NCI-H345 treated with DMSO at 0.1 percent for 48 hours (cell line): ENCODE results near the gene PBX4.
A peak's percentile ranks its signal among the peaks of the same experiment; 100 is the strongest.

Source experiments
- DNase-seq: peaks from one replicate; lab custom pipeline; 2025; ENCODE audit not compliant: unreplicated experiment; lab: John Stamatoyannopoulos, UW

PBX4 gene

DNA sequence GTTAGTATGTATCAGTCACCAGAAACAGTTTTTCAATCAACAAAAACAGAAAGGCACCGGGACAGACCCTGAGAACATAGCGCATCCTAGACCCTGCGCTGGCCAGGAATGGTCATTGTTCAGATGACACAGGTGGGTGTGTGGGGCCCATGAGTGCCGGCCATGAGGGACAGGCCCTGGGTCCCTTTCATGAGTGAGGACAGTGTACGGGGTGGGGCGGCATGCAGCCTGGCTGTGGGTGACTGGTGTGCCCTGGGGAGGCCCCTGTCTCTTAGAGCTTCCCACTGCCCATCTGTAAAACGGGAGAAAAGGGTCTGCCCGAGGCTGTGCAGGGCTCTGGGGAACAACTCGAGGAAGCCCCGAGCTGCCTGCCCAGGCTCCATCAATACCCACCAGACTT is 25.8 kb downstream of the PBX4 start:
- DNase-seq, result no peak

- no peak for DNase-seq
Observed at GRCh38 chr19:19591133-19591825, 27.2 kb downstream of the PBX4 start.

DNA sequence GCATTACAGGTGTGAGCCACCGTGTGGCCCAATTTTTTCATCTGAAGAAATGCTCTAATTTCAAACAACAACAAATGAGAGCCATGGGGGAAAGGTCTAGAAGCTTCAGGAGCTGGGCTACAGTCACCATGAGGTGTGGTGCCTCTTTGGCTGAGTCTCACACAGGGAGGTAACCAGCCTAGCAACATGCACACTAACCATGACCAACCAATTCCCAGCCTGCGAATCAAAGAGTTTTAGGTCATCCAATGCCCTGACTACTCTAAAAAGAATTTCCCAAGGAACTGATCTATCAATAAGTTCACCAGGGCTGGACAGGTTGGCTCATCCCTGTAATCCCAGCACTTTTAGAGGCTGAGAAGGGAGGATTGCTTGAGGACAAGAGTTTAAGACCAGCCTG is 29.9 kb downstream of the PBX4 start:
- DNase-seq, result no peak

GRCh38 chr19:19587771-19588170 is 30.7 kb downstream of the PBX4 start:
- DNase-seq, result no peak

DNA sequence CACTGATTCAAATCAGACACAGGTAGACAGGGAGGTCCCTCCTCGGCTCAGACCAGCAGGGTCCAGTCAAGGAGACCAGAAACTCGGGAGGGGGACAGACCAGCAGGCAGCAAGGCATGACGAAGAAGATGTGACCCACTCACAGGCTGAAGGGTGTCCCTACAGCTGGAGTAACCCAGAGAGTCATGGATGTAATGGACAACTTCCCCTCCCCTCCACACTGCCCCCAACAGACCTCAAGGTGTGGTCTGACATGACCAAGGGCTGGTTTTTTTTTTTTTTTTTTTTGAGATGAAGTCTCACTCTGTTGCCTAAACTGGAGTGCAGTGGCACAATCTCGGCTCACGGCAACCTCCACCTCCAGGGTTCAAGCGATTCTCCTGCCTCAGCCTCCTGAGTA is 34.1 kb downstream of the PBX4 start:
- no peak for DNase-seq

DNA sequence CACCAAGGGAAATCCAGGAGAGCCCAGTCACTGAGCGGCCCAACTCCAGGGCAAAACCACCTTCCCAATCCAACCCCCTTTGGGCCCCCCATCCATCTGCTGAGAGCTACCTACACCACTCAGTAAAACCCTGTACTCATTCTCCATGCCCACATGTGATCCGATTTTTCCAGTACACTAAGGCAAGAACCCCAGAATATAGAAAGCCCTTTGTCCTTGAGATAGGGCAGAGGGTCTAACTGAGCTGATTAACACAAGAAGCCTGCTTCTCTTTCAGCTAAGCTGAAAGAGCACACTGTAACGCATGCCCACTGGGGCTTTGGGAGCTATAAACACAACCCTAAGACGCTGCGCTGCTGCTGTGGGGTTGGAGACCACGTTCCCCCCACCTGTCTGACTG is 36.0 kb downstream of the PBX4 start:
- DNase-seq, result no peak

DNA sequence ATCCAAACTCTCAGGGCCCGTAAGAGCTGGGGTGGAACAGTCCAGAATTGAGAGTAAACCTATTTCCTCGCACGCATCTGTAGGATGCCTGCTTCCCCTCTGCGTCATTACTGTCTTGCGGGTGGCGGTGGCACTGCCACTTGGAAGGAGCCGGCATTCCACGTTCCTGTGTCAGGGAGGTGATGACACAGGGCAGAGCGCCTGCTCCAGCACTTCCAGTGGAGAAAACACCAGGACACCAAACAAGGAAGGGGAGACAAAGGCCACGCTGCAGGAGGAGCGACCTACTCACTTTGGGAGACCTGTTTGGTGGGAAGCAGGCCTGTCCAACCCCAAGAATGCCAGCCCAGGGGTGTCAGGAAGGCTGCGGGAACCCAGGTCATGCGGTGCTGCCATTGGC is 37.1 kb downstream of the PBX4 start:
- no peak for DNase-seq

- DNase-seq, result no peak
Observed at GRCh38 chr19:19580418-19580817, 38.1 kb downstream of the PBX4 start.

GRCh38 chr19:19579533-19580361 is 38.7 kb downstream of the PBX4 start:
- no peak for DNase-seq

DNA sequence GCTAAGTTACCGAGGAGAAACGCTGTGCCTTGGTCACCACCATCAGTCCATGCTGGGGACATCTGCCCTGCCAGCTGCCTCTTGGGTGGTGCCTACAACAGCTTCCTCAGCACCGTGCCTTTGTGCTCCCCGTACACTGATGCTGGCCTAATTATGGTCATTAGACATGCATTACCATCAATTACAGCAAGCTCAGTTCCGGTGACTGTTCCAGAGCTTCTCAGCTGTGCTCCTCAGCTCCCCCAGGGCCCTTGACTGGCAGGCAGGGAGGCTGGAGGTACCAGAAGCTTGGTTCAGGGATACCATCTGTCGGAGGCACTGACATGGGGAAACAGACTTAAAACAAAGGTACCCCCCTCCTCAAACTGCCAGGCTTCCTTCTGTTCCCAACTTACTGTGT is 40.2 kb downstream of the PBX4 start:
- no peak for DNase-seq

DNA sequence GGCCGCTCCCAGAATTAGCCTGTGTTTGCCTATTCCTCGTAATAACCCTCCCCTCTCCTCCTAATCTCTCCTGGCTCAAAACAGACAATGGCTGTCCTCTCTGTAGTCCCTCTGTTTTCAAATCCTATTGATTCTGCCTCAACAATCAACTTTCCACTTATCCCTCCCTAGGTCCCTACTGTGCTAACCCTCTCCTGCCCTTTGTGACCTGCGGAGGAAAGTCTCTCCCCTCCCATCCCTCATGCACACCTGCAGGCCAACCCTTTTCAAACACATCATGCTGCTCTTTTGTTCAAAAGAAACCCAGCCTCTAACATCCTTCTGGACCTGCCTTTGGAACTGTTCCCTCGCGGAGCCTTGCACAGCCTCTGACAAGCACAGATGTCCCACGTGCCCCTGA is 43.1 kb downstream of the PBX4 start:
- DNase-seq, result peak; percentile 35

- no peak for DNase-seq
Observed at GRCh38 chr19:19571071-19571786, 47.3 kb downstream of the PBX4 start.

GRCh38 chr19:19570571-19570970 is 47.9 kb downstream of the PBX4 start:
- no peak for DNase-seq

GRCh38 chr19:19568802-19569756 is 49.4 kb downstream of the PBX4 start:
- no peak for DNase-seq

DNA sequence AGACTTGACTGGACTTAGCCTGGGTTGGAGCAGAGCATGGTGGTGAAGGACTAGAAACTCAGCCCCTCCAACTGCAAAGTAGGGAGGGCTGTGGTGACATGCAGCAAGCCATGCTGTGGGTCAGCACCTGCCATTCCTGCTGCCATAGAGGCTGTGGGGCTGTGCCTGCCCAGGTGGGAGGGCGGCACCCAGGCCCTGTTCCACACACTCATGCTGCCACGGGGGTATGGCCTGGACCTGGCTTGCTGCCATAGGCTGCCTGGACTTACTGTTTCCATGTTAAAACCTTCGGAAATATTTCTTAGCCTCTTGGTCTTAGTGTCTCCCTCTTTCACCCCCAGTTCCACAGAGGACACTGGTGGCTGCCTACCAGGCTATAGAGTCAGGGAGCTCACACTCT is 51.1 kb downstream of the PBX4 start:
- no peak for DNase-seq

DNA sequence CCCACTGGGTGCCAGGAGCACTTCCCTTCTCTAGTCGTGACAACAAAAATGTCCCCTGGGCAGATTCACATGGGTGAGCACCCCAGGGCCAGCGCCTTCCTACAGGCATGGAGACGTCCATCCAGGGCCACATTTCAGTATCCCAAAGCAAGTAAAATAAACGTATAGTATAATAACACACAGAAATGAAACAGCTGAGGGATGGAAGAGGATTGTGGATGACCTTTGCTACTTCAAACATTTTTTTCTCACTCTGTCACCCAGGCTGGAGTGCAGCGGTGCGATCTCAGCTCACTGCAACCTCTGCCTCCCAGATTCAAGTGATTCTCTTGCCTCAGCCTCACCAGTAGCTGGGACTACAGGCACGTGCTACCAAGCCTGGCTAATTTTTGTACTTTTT is 52.2 kb downstream of the PBX4 start:
- no peak for DNase-seq

DNA sequence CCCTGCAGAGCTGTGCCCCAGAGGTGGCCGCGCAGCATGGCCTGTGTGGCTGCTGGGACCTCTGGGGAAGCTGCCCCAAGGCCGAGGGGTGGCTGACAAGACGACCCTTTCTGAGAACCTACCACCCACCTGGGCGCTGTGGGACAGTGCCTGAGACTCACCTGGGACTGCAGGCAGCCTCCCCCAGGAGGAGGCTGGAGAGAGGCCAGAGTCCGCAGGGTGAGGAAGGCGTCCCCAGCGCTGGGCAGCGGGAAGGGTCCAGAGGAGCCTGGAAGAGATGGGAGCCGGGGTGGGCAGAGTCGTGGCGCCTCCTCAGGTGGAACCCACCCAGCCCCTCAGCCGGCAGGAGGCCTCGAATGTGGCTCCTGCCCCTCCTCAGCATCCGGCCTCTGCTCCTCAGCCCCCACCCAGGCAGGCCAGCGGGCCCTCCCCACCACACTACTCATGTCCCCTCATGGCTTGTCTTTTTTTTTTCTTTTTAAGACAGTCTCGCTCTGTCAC is 55.1 kb downstream of the PBX4 start:
- DNase-seq, result no peak

GRCh38 chr19:19562665-19563347 is 55.7 kb downstream of the PBX4 start:
- DNase-seq, result no peak

GRCh38 chr19:19561946-19562664 is 56.4 kb downstream of the PBX4 start:
- DNase-seq, result no peak
